Endothelial cell of umbilical vein (primary cell): Measurements from ENCODE around the gene OSGEP. TPM values are rescaled to one million over a fixed set of nuclear protein-coding genes. Genes with fewer than 3 reads are reported as not detected.

Experiments used
- BruUV-seq: library from RNA; stranded (reverse); fragments of 400-500 nt; replicated peaks from 2 replicates; lab custom pipeline; 2021; lab: Mats Ljungman, UMichigan
- CTCF ChIA-PET: fragments of 300-600, 350-600 bp; sonication (Branson Sonifier 250); formaldehyde crosslinking; loops from one replicate; lab custom pipeline; 2021; ENCODE audit warnings: antibody characterized with exemption, inconsistent platforms; lab: Charles Lee
- POLR2A ChIA-PET: fragments of 300-600, 350-600 bp; sonication (Branson Sonifier 250); formaldehyde crosslinking; loops from one replicate; lab custom pipeline; 2021; ENCODE audit warnings: antibody characterized with exemption, inconsistent platforms; lab: Charles Lee
- DNase-seq: peaks from one replicate; pipeline ENCODE4 v3.0.0-alpha.2; 2011; ENCODE audit warnings: low read depth, low spot score
- FAIRE-seq: peaks from 2 replicates; lab custom pipeline; 2011; peaks lifted over from hg19 to GRCh38; lab: Jason Lieb, UNC
- H2AFZ ChIP-seq: 2 replicates; pipeline ENCODE4 v1.6.0; 2012; ENCODE audit warnings: low read depth, low read length, control low read depth, inconsistent platforms
- H3K27ac ChIP-seq: 2 replicates; pipeline ENCODE4 v1.5.1; 2011; ENCODE audit warnings: low read depth, mild to moderate bottlenecking, control low read depth, low read length, moderate library complexity; ENCODE audit not compliant: insufficient read depth
- H3K27me3 ChIP-seq, 2 experiments: 2 replicates each; pipeline versions ENCODE4 v1.6.0 to v1.6.1; 2011; ENCODE audit warnings: low read length in 2 of 2, mixed read lengths in 1 of 2; ENCODE audit not compliant: control insufficient read depth in 2 of 2, insufficient read depth in 2 of 2
- H3K36me3 ChIP-seq, 2 experiments: 2 replicates in 1 of 2; 3 replicates in 1 of 2; pipeline ENCODE4 v1.5.1; 2011; ENCODE audit warnings: low read length in 2 of 2, mild to moderate bottlenecking in 1 of 2, moderate library complexity in 1 of 2; ENCODE audit not compliant: control insufficient read depth in 2 of 2, insufficient read depth in 2 of 2; ENCODE audit errors: extremely low read depth in 1 of 2
- H3K4me1 ChIP-seq: 3 replicates; pipeline ENCODE4 v1.5.1; 2011; ENCODE audit warnings: mild to moderate bottlenecking, low read length; ENCODE audit not compliant: control insufficient read depth, insufficient read depth; ENCODE audit errors: extremely low read depth
- H3K4me2 ChIP-seq: 2 replicates; pipeline ENCODE4 v1.6.1; 2011; ENCODE audit warnings: low read length, control low read depth, mixed read lengths; ENCODE audit not compliant: insufficient read depth
- H3K4me3 ChIP-seq, 3 experiments: fragments of 200-600 bp in 1 of 3; sonication (generic), shearing (Covaris generic) in 1 of 3; replicated peaks in 1 of 3; 2 replicates each; pipeline ENCODE4 v1.5.1; 2011 to 2016; ENCODE audit warnings: control low read depth in 3 of 3, low read length in 3 of 3, mild to moderate bottlenecking in 2 of 3, inconsistent platforms in 1 of 3, low read depth in 1 of 3, moderate library complexity in 1 of 3; ENCODE audit not compliant: insufficient read depth in 1 of 3
- H3K79me2 ChIP-seq: 2 replicates; pipeline ENCODE4 v1.6.0; 2012; ENCODE audit warnings: low read length, inconsistent platforms; ENCODE audit not compliant: control insufficient read depth, insufficient read depth
- H3K9ac ChIP-seq: replicated peaks from 2 replicates; pipeline ENCODE3; 2011; ENCODE audit warnings: low read length, control low read depth; ENCODE audit not compliant: insufficient read depth; ENCODE audit errors: extremely low read depth
- H3K9me1 ChIP-seq: replicated peaks from 3 replicates; pipeline ENCODE4 v1.6.0; 2011; ENCODE audit warnings: mild to moderate bottlenecking, low read length; ENCODE audit not compliant: control insufficient read depth, insufficient read depth; ENCODE audit errors: extremely low read depth
- H3K9me3 ChIP-seq: replicated peaks from 2 replicates; pipeline ENCODE4 v1.5.1; 2012; ENCODE audit warnings: low read length, inconsistent platforms; ENCODE audit not compliant: control insufficient read depth, insufficient read depth
- H4K20me1 ChIP-seq: replicated peaks from 2 replicates; pipeline ENCODE3; 2011; ENCODE audit warnings: mild to moderate bottlenecking, low read length; ENCODE audit not compliant: control insufficient read depth, insufficient read depth; ENCODE audit errors: extremely low read depth
- CTCF ChIP-seq, 2 donors: IDR thresholded peaks; 1 replicate in 1 of 2; 2 replicates in 1 of 2; pipeline ENCODE4 v1.5.1; 2011; ENCODE audit warnings: low read length in 2 of 2, mild to moderate bottlenecking in 2 of 2, moderate library complexity in 2 of 2, control low read depth in 1 of 2, inconsistent platforms in 1 of 2, low read depth in 1 of 2; ENCODE audit not compliant: insufficient read depth in 1 of 2; ENCODE audit errors: extremely low read depth in 1 of 2
- EZH2 ChIP-seq: IDR thresholded peaks from 2 replicates; pipeline ENCODE4 v1.6.1; 2012; ENCODE audit warnings: borderline replicate concordance, low read depth, mild to moderate bottlenecking, moderate library complexity, low read length, inconsistent platforms; ENCODE audit not compliant: severe bottlenecking
- FOS ChIP-seq: IDR thresholded peaks from 2 replicates; pipeline ENCODE4 v1.6.1; 2011; ENCODE audit warnings: mild to moderate bottlenecking, low read length, moderate library complexity, borderline replicate concordance; ENCODE audit not compliant: insufficient read depth
- GATA2 ChIP-seq: IDR thresholded peaks from 2 replicates; pipeline ENCODE4 v1.7.0; 2011; ENCODE audit warnings: low read depth, mild to moderate bottlenecking, moderate library complexity, mixed read lengths, low read length; ENCODE audit not compliant: insufficient read length, insufficient read depth
- JUN ChIP-seq: IDR thresholded peaks from 2 replicates; pipeline ENCODE4 v1.6.1; 2011; ENCODE audit warnings: borderline replicate concordance, low read depth; ENCODE audit not compliant: insufficient read length, insufficient read depth
- MAX ChIP-seq: IDR thresholded peaks from 2 replicates; pipeline ENCODE4 v1.6.1; 2011; ENCODE audit not compliant: insufficient read depth, insufficient read length
- MYC ChIP-seq: IDR thresholded peaks from one replicate; pipeline ENCODE4 v1.6.1; 2011; ENCODE audit warnings: mild to moderate bottlenecking, low read depth, low read length
- POLR2A ChIP-seq: IDR thresholded peaks from 2 replicates; pipeline ENCODE4 v1.6.1; 2012; ENCODE audit warnings: low read depth, mild to moderate bottlenecking, control low read depth, low read length
- POLR2AphosphoS5 ChIP-seq: IDR thresholded peaks from 2 replicates; pipeline ENCODE4 v1.6.1; 2012; ENCODE audit warnings: low read depth, mild to moderate bottlenecking, control low read depth, low read length, moderate library complexity; ENCODE audit not compliant: insufficient read depth
- dilution Hi-C: fragments of 300-500 bp; cut with MboI; formaldehyde crosslinking; loops from one replicate; pipeline ENCODE4 v1.15.0; 2019; ENCODE audit warnings: low sequenced_read_pairs; ENCODE audit not compliant: extremely low pct_ligation_motif_present
- intact Hi-C: fragments of 100-400 bp; cut with micrococcal nuclease; formaldehyde crosslinking; loops from one replicate; pipeline ENCODE4 v1.10.0; 2022
- polyA plus RNA-seq, 4 experiments: library from polyadenylated mRNA; depleted of rRNA in 3 of 4; stranded (reverse) in 3 of 4; unstranded in 1 of 4; fragments of >200 nt; gene quantifications; 2 replicates each; pipeline versions ENCODE4 v1.2.1 to v1.2.3, GENCODE V29; 2011 to 2012; ENCODE audit warnings: missing spikeins in 1 of 4
- total RNA-seq: library from RNA; stranded (reverse); gene quantifications from 2 replicates; pipeline ENCODE4 v1.2.3, GENCODE V29; 2021

Gene OSGEP
- total and polyA plus RNA-seq, 2 donors (not counting 3 experiments of a cell fraction or from before 2014, with no cell fraction given) = 41.8 to 100 TPM

- no peaks in the 10 kb centered on the region for H3K27me3 ChIP-seq
- peaks cover 17% of the 10 kb centered on the region for H3K4me1 ChIP-seq
- H2AFZ ChIP-seq = peak overlapping the region; percentile 73
- no peaks in the 10 kb centered on the region for H3K36me3 ChIP-seq
- H3K9me1 ChIP-seq = no peaks in the 10 kb centered on the region
- dilution Hi-C loops = no loop called here
- H3K4me3 ChIP-seq = no peak overlapping the region
- H4K20me1 ChIP-seq = no peaks in the 10 kb centered on the region
- H3K27ac ChIP-seq = no peak overlapping the region
- H3K9ac ChIP-seq = no peak overlapping the region
- TF ChIP-seq FOS (no peak), JUN (no peak), CTCF (IDR thresholded peaks at IDR 0.05; ENCODE audit: extremely low read depth in 1 of 2, insufficient read depth in 1 of 2, low read depth in 1 of 2, low read length in 2 of 2) (no peak), POLR2AphosphoS5 (no peak), POLR2A (no peak), MAX (no peak), MYC (no peak), EZH2 (no peak), GATA2 (no peak)
- H3K9me3 ChIP-seq = no peaks in the 10 kb centered on the region
- POLR2A ChIA-PET = interaction anchor here (0.8 to 1.4 kb wide), 4 partner anchors 37 to 73 kb away, joined by 3 to 11 read pairs (median 10); partner anchors contain the start of genes APEX1, OSGEP, PARP2 and PNP
- no peak overlapping the region for H3K4me2 ChIP-seq
- no peak for FAIRE-seq
- DNase-seq = no peak
- BruUV-seq = no TSS peak
- intact Hi-C loops = no loop called here
- CTCF ChIA-PET = interaction anchor here (0.6 to 4.3 kb wide), 40 partner anchors 8 to 275 kb away, joined by 3 to 110 read pairs (median 5); partner anchors contain the start of genes APEX1, CCNB1IP1, KLHL33 and OSGEP
- H3K79me2 ChIP-seq = peaks cover 4% of the 10 kb centered on the region
These were observed 38.4 kb downstream of the OSGEP start for GRCh38 chr14:20416223-20416622.
